GM19193 (cell line): ENCODE results near the gene AQP5.

ENCODE experiments used
- POLR2A ChIP-seq: IDR thresholded peaks from 4 replicates; pipeline ENCODE4 v1.6.1; 2011; ENCODE audit not compliant: insufficient read depth, insufficient read length; ENCODE audit errors: extremely low read depth

The AQP5 gene

GRCh38 chr12:50004696-50005095 is 43.0 kb downstream of the AQP5 start:
- no peak for TF ChIP-seq POLR2A

GRCh38 chr12:50005175-50005574 is 43.5 kb downstream of the AQP5 start:
- no peak for TF ChIP-seq POLR2A

GRCh38 chr12:50006280-50006679 is 44.6 kb downstream of the AQP5 start:
- TF ChIP-seq POLR2A, result no peak

- TF ChIP-seq POLR2A, result no peak
These were observed 45.2 kb downstream of the AQP5 start for GRCh38 chr12:50006754-50007442.

DNA sequence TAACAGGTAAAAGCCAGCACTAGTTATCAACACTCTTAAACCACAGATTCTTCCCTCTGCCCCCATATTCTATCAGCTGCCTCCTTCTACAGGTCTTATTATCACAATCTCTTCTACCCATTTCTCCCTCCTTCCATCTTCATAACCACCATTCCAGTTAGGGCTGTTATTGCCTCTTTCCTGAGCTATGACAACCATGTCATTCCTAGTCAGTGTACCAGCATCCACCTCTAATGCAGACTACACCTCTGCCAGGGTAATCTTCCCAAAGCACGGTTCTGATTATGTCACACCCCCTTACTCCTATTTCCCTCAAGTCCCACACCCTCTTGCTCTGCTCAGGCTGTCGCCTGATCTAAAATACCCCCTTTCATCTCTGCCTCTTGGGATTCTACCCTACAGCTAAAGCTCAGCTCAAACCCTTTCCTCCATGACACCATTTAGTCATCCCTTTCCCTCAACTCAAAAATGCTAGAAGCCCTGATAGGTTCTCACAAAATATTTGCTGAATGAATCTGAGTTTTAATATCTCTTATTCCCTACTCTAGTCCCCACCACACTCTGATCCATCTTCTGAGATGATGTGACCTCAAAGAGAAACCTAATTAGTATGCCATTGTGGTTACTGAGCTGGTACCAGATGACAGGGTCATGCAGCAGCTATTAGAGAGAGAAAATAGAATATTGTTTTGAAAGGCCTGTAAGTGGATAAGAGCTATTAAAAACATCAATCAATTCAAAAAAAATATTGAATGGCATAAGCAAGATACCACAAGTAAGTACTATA is 51.9 kb downstream of the AQP5 start:
- TF ChIP-seq POLR2A, result no peak

- no peak for TF ChIP-seq POLR2A
These were observed 52.7 kb downstream of the AQP5 start for GRCh38 chr12:50014342-50014741.
